H1 (cell line): ENCODE results near the gene CSRP1. TPM values are rescaled to one million over a fixed set of nuclear protein-coding genes. Genes with fewer than 3 reads are reported as not detected.

ENCODE experiments used
- CTCF ChIA-PET: fragments of 300-600 bp; sonication (Branson Sonifier 250); formaldehyde crosslinking; loops from one replicate; lab custom pipeline; 2021; ENCODE audit not compliant: partially characterized antibody; lab: Charles Lee
- POLR2A ChIA-PET: fragments of 300-600 bp; sonication (Branson Sonifier 250); formaldehyde crosslinking; loops from one replicate; lab custom pipeline; 2021; ENCODE audit warnings: inconsistent platforms; ENCODE audit not compliant: partially characterized antibody; lab: Charles Lee
- DNase-seq, 2 experiments: peaks; one replicate each; pipeline versions ENCODE4 v3.0.0 to v3.0.0-alpha.2; 2010 to 2022; ENCODE audit warnings: low spot score in 2 of 2, low read depth in 1 of 2, mixed read lengths in 1 of 2
- FAIRE-seq: peaks from 2 replicates; lab custom pipeline; 2011; peaks lifted over from hg19 to GRCh38; lab: Jason Lieb, UNC
- H2AFZ ChIP-seq: 2 replicates; pipeline ENCODE4 v1.8.1; 2012; ENCODE audit warnings: low read length, inconsistent platforms
- H2AK5ac ChIP-seq: 2 replicates; pipeline ENCODE4 v1.6.1; 2013; ENCODE audit warnings: low read depth, low read length
- H2BK120ac ChIP-seq: replicated peaks from 2 replicates; pipeline ENCODE3; 2013; ENCODE audit warnings: low read depth, low read length, inconsistent platforms
- H2BK12ac ChIP-seq: 2 replicates; pipeline ENCODE4 v1.6.1; 2013; ENCODE audit warnings: low read depth, low read length
- H2BK15ac ChIP-seq: 2 replicates; pipeline ENCODE4 v1.6.1; 2013; ENCODE audit warnings: low read length
- H2BK20ac ChIP-seq: 2 replicates; pipeline ENCODE4 v1.6.1; 2013; ENCODE audit warnings: low read length
- H2BK5ac ChIP-seq: 2 replicates; pipeline ENCODE4 v1.6.1; 2013; ENCODE audit warnings: low read depth, low read length
- H3K14ac ChIP-seq: 2 replicates; pipeline ENCODE4 v1.6.1; 2013; ENCODE audit warnings: inconsistent platforms; ENCODE audit not compliant: insufficient read length
- H3K18ac ChIP-seq: 2 replicates; pipeline ENCODE4 v1.6.1; 2013; ENCODE audit warnings: low read length; ENCODE audit errors: extremely low read depth
- H3K23ac ChIP-seq: 2 replicates; pipeline ENCODE4 v1.6.1; 2013; ENCODE audit warnings: inconsistent platforms; ENCODE audit not compliant: insufficient read length
- H3K23me2 ChIP-seq: 2 replicates; pipeline ENCODE4 v1.6.1; 2013; ENCODE audit warnings: low read depth, low read length
- H3K27ac ChIP-seq: 2 replicates; pipeline ENCODE4 v1.6.1; 2011; ENCODE audit warnings: low read depth, low read length, inconsistent platforms
- H3K27me3 ChIP-seq, 4 experiments: replicated peaks in 1 of 4; 1 replicate in 1 of 4; 2 replicates in 3 of 4; pipeline versions ENCODE4 v1.6.1 to v1.8.1; 2011 to 2013; ENCODE audit warnings: low read length in 3 of 4, mild to moderate bottlenecking in 3 of 4, inconsistent platforms in 2 of 4, mixed read lengths in 2 of 4, moderate library complexity in 1 of 4; ENCODE audit not compliant: control insufficient read depth in 3 of 4, insufficient read depth in 3 of 4; ENCODE audit errors: extremely low read depth in 1 of 4
- H3K36me3 ChIP-seq, 4 experiments: 2 replicates each; pipeline versions ENCODE4 v1.6.1 to v1.8.1; 2011 to 2013; ENCODE audit warnings: mild to moderate bottlenecking in 4 of 4, low read length in 3 of 4, moderate library complexity in 2 of 4, control low read depth in 1 of 4, inconsistent platforms in 1 of 4; ENCODE audit not compliant: insufficient read depth in 4 of 4, control insufficient read depth in 2 of 4
- H3K4ac ChIP-seq: replicated peaks from 2 replicates; pipeline ENCODE3; 2013; ENCODE audit warnings: low read length, low read depth, mixed read lengths, inconsistent platforms; ENCODE audit not compliant: insufficient read length
- H3K4me1 ChIP-seq, 4 experiments: replicated peaks in 1 of 4; 1 replicate in 1 of 4; 2 replicates in 3 of 4; pipeline versions ENCODE4 v1.6.1 to v1.8.1; 2011 to 2013; ENCODE audit warnings: low read length in 3 of 4, inconsistent platforms in 2 of 4, mixed read lengths in 1 of 4; ENCODE audit not compliant: insufficient read depth in 4 of 4, control insufficient read depth in 3 of 4
- H3K4me2 ChIP-seq, 2 experiments: 2 replicates each; pipeline versions ENCODE4 v1.6.1 to v1.8.1; 2011 to 2013; ENCODE audit warnings: low read depth in 2 of 2, low read length in 2 of 2, control low read depth in 1 of 2, inconsistent platforms in 1 of 2, mild to moderate bottlenecking in 1 of 2; ENCODE audit not compliant: insufficient read depth in 1 of 2
- H3K4me3 ChIP-seq, 4 experiments: fragments of 200-600, 300-600 bp in 1 of 4; sonication (generic), shearing (Covaris generic), sonication (Bioruptor Twin) in 1 of 4; 2 replicates each; pipeline versions ENCODE4 v1.5.1 to v1.8.1; 2011 to 2016; ENCODE audit warnings: low read length in 4 of 4, low read depth in 3 of 4, control low read depth in 2 of 4, inconsistent platforms in 2 of 4, mild to moderate bottlenecking in 2 of 4, mixed read lengths in 1 of 4, moderate library complexity in 1 of 4; ENCODE audit not compliant: insufficient read depth in 2 of 4; ENCODE audit errors: extremely low read depth in 1 of 4
- H3K56ac ChIP-seq: replicated peaks from 2 replicates; pipeline ENCODE3; 2013; ENCODE audit warnings: low read depth, mild to moderate bottlenecking, mixed read lengths, low read length, inconsistent platforms; ENCODE audit not compliant: insufficient read length
- H3K79me1 ChIP-seq: 2 replicates; pipeline ENCODE4 v1.6.1; 2013; ENCODE audit warnings: low read depth, low read length, control low read depth
- H3K79me2 ChIP-seq, 2 experiments: 2 replicates each; pipeline versions ENCODE4 v1.6.1 to v1.8.1; 2012 to 2013; ENCODE audit warnings: low read length in 2 of 2, mild to moderate bottlenecking in 2 of 2, inconsistent platforms in 1 of 2; ENCODE audit not compliant: insufficient read depth in 2 of 2, control insufficient read depth in 1 of 2
- H3K9ac ChIP-seq, 4 experiments: replicated peaks in 1 of 4; 1 replicate in 1 of 4; 2 replicates in 3 of 4; pipeline versions ENCODE4 v1.6.1 to v1.8.1; 2011 to 2013; ENCODE audit warnings: low read depth in 3 of 4, low read length in 3 of 4, control low read depth in 2 of 4, mild to moderate bottlenecking in 2 of 4, moderate library complexity in 2 of 4, inconsistent platforms in 1 of 4; ENCODE audit errors: extremely low read depth in 1 of 4
- H3K9me3 ChIP-seq, 2 experiments: 2 replicates each; pipeline versions ENCODE4 v1.6.1 to v1.8.1; 2012 to 2013; ENCODE audit warnings: mild to moderate bottlenecking in 2 of 2, moderate library complexity in 2 of 2, control low read depth in 1 of 2, inconsistent platforms in 1 of 2, low read depth in 1 of 2, low read length in 1 of 2, mixed read lengths in 1 of 2; ENCODE audit not compliant: insufficient read depth in 2 of 2
- H4K20me1 ChIP-seq, 2 experiments: replicated peaks in 1 of 2; 2 replicates each; pipeline versions ENCODE3 to v1.8.1; 2011 to 2013; ENCODE audit warnings: inconsistent platforms in 2 of 2, low read length in 2 of 2, mild to moderate bottlenecking in 1 of 2; ENCODE audit not compliant: insufficient read depth in 2 of 2, control insufficient read depth in 1 of 2
- H4K5ac ChIP-seq: 2 replicates; pipeline ENCODE4 v1.6.1; 2013; ENCODE audit warnings: low read length, low read depth, mixed read lengths, inconsistent platforms; ENCODE audit not compliant: insufficient read length
- H4K8ac ChIP-seq: 2 replicates; pipeline ENCODE4 v1.8.0; 2013; ENCODE audit warnings: mild to moderate bottlenecking, moderate library complexity, low read length, inconsistent platforms; ENCODE audit not compliant: insufficient read depth; ENCODE audit errors: extremely low read depth
- H4K91ac ChIP-seq: replicated peaks from 2 replicates; pipeline ENCODE3; 2013; ENCODE audit warnings: low read length, mixed read lengths, inconsistent platforms; ENCODE audit not compliant: insufficient read length
- BRCA1 ChIP-seq: IDR thresholded peaks from 2 replicates; pipeline ENCODE4 v1.6.1; 2012; ENCODE audit warnings: low read depth, low read length, improper control_type of control experiment
- CBX5 ChIP-seq: fragments of 300-800, 300-1000 bp; sonication (generic); IDR thresholded peaks from 2 replicates; pipeline ENCODE4 v1.7.1; 2016; ENCODE audit warnings: antibody characterized with exemption, low read length, low read depth
- E2F6 ChIP-seq: IDR thresholded peaks from 2 replicates; pipeline ENCODE4 v1.6.1; 2012; ENCODE audit warnings: inconsistent platforms
- EGR1 ChIP-seq: IDR thresholded peaks from 2 replicates; pipeline ENCODE4 v1.6.1; 2011; ENCODE audit warnings: low read depth, low read length, borderline replicate concordance
- HDAC2 ChIP-seq, 2 experiments: fragments of 300-600 bp in 1 of 2; sonication (generic) in 1 of 2; IDR thresholded peaks; 2 replicates each; pipeline ENCODE4 v1.6.1; 2011 to 2012; ENCODE audit warnings: low read depth in 2 of 2, low read length in 2 of 2, mild to moderate bottlenecking in 2 of 2, moderate library complexity in 2 of 2, borderline replicate concordance in 1 of 2, inconsistent platforms in 1 of 2
- KDM5A ChIP-seq: fragments of 200-600 bp; IDR thresholded peaks from 2 replicates; pipeline ENCODE4 v1.7.1; 2012; ENCODE audit warnings: mild to moderate bottlenecking, low read length, inconsistent platforms, mixed read lengths
- RBBP5 ChIP-seq: IDR thresholded peaks from 2 replicates; pipeline ENCODE4 v1.7.1; 2012; ENCODE audit warnings: low read depth, mild to moderate bottlenecking, inconsistent platforms, low read length, moderate library complexity, borderline replicate concordance
- SIRT6 ChIP-seq: IDR thresholded peaks from one replicate; pipeline ENCODE4 v1.7.1; 2012; ENCODE audit warnings: low read length, inconsistent platforms
- SIX5 ChIP-seq: IDR thresholded peaks from 2 replicates; pipeline ENCODE4 v1.6.1; 2011; ENCODE audit warnings: mild to moderate bottlenecking, low read depth, low read length
- SUZ12 ChIP-seq: fragments of 200-600 bp; sonication (generic); IDR thresholded peaks from 2 replicates; pipeline ENCODE4 v1.6.1; 2012; ENCODE audit warnings: mild to moderate bottlenecking, inconsistent platforms, low read length, moderate library complexity, mixed read lengths
- TAF7 ChIP-seq: optimal IDR thresholded peaks from 2 replicates; pipeline ENCODE3; 2011; ENCODE audit warnings: low read depth, mild to moderate bottlenecking, inconsistent platforms, low read length, moderate library complexity, borderline replicate concordance
- TCF12 ChIP-seq: IDR thresholded peaks from 2 replicates; pipeline ENCODE4 v1.6.1; 2011; ENCODE audit warnings: low read depth, mild to moderate bottlenecking, low read length
- TEAD4 ChIP-seq: IDR thresholded peaks from 2 replicates; pipeline ENCODE4 v1.6.1; 2012; ENCODE audit warnings: low read depth, low read length, inconsistent platforms, mixed read lengths
- YY1 ChIP-seq: IDR thresholded peaks from 2 replicates; pipeline ENCODE4 v1.6.1; 2011; ENCODE audit warnings: low read depth, mild to moderate bottlenecking, low read length
- WGBS, 2 experiments: shearing (Covaris generic) in 1 of 2; methylation state at CpG; one replicate each; pipeline versions ENCODE4 v1.1.6 to v1.1.7; 2013 to 2015; ENCODE audit warnings: low lambda C conversion rate in 2 of 2, mixed read lengths in 2 of 2, inconsistent platforms in 1 of 2, low coverage in 1 of 2, missing lambda C conversion rate in 1 of 2; ENCODE audit not compliant: insufficient replicate concordance in 2 of 2, insufficient coverage in 1 of 2, insufficient read length in 1 of 2; ENCODE audit errors: extremely low coverage in 1 of 2, missing lambda C conversion rate in 1 of 2; 5-methylcytosine and 5-hydroxymethylcytosine counted together
- polyA plus RNA-seq, 7 experiments: library from polyadenylated mRNA; depleted of rRNA in 3 of 7; stranded (reverse) in 5 of 7; unstranded in 2 of 7; fragments of >200 nt in 5 of 7; fragments of 200-250 nt in 2 of 7; gene quantifications; 1 replicate in 5 of 7; 2 replicates in 1 of 7; 4 replicates in 1 of 7; pipeline versions ENCODE4 v1.2.1 to v1.2.3, GENCODE V29; 2011 to 2013; ENCODE audit warnings: missing spikeins in 2 of 7, mixed read lengths in 2 of 7
- total RNA-seq: library from RNA; stranded (reverse); fragmentation: NEBNext Ultra II Directional; extraction: Animal tissue kit (Norgen Biotek cat#: 25700); gene quantifications from 2 replicates; pipeline ENCODE4 v1.2.1, GENCODE V29; 2021

The CSRP1 gene
- total and polyA plus RNA-seq, 2 of the 8 experiments (the other 6 are each of a cell fraction or from before 2014, with no cell fraction given) = 14.2 to 22.3 TPM

DNA sequence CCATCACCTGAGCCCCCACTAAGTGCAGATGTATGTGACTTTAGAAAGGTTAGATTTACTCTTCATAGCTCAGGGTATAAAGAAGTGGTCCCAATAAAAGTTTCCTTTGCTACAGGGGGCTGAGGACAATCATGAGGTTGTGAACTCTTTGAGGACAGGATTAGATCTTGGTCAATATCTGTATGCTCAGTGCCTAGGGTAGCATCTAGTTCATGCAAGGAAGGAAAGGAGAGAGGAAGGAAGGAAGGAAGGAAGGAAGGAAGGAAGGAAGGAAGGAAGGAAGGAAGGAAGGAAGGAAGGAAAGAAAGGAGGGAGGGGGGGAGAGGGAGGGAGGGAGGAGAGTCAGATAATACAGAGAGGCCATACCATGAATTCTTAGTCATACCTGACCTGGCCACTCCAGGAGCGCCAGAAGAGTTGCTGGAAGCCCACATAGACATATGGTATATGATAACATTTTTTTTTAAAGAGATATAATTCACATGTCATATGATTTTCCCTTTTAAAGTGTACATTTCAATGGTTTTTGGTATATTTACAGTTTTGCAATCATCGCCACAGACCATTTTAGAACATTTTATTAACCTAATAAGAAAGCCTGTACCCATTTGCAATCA is 9.7 kb upstream of the CSRP1 start:
- FAIRE-seq (no peak), DNase-seq (no peak)
- Histone ChIP-seq H3K14ac (no peak overlapping the region), H3K4me2 (no peak overlapping the region), H3K27ac (no peak overlapping the region), H3K4ac (no peak overlapping the region), H3K9ac (no peak overlapping the region), H3K18ac (no peak overlapping the region), H3K36me3 (no peaks in the 10 kb centered on the region), H3K23ac (no peak overlapping the region), H3K4me3 (no peak overlapping the region), H2AK5ac (no peak overlapping the region), H2BK12ac (no peak overlapping the region), H2AFZ (no peak overlapping the region), H4K91ac (no peak overlapping the region), H3K56ac (peak overlapping the region; percentile 56), H2BK120ac (no peak overlapping the region), H3K9me3 (no peaks in the 10 kb centered on the region), H3K27me3 (no peaks in the 10 kb centered on the region), H3K79me1 (no peaks in the 10 kb centered on the region), H3K79me2 (no peaks in the 10 kb centered on the region), H3K4me1 (peaks cover 3 to 5% (median 5%) of the 10 kb centered on the region in 4 experiments; a peak in 6 of 7 replicates), H2BK15ac (no peak overlapping the region), H3K23me2 (no peaks in the 10 kb centered on the region), H4K8ac (no peak overlapping the region), H2BK20ac (no peak overlapping the region), H4K5ac (no peak overlapping the region), H2BK5ac (no peak overlapping the region), H4K20me1 (no peaks in the 10 kb centered on the region)
- ChIA-PET POLR2A (no interaction called here), CTCF (interaction anchor here (0.6 to 43.8 kb wide), 10 partner anchors 11 to 1222 kb away, joined by 3 to 929 read pairs (median 5); partner anchors contain the start of genes CSRP1 and NAV1)
- WGBS, 2 experiments = 93% methylated on average over 2 of the region's 2 CpGs; no CpG with 5 or more reads in 1 of the 2 experiments
- TF ChIP-seq TEAD4 (no peak), BRCA1 (no peak), RBBP5 (no peak), TAF7 (no peak), SIRT6 (no peak), YY1 (no peak), KDM5A (no peak), SUZ12 (no peak), CBX5 (no peak), HDAC2 (IDR thresholded peaks at IDR 0.05; ENCODE audit: borderline replicate concordance in 1 of 2, low read depth in 2 of 2, low read length in 2 of 2) (no peak), TCF12 (no peak), SIX5 (no peak), E2F6 (no peak), EGR1 (no peak)
